Mesenchymal stem cell (in vitro differentiated cells and primary cell): ENCODE data around the gene ZNF837.
"Not testable (repeated sequence)": the region's sequence is repeated elsewhere in the genome, so short reads cannot be mapped to it uniquely, and the experiment has no call there.

Experiments used
- DNase-seq: peaks from one replicate; pipeline ENCODE4 v3.0.0-alpha.2; 2013
- H2AFZ ChIP-seq: one replicate; pipeline ENCODE4 v1.6.1; 2013; ENCODE audit warnings: low read depth, mild to moderate bottlenecking, control low read depth, inconsistent platforms, low read length, moderate library complexity
- H2AK5ac ChIP-seq: 2 replicates; pipeline ENCODE4 v1.6.1; 2013; ENCODE audit warnings: low read length, moderate library complexity, mild to moderate bottlenecking, inconsistent platforms; ENCODE audit not compliant: severe bottlenecking
- H2BK120ac ChIP-seq: one replicate; pipeline ENCODE4 v1.6.1; 2013; ENCODE audit warnings: low read depth, mild to moderate bottlenecking, inconsistent platforms, low read length, moderate library complexity
- H2BK12ac ChIP-seq, 2 experiments: one replicate each; pipeline ENCODE4 v1.6.1; 2013; ENCODE audit warnings: inconsistent platforms in 2 of 2, low read length in 2 of 2, mild to moderate bottlenecking in 2 of 2, moderate library complexity in 2 of 2, control low read depth in 1 of 2
- H2BK15ac ChIP-seq: one replicate; pipeline ENCODE4 v1.6.1; 2013; ENCODE audit warnings: mild to moderate bottlenecking, low read depth, inconsistent platforms; ENCODE audit not compliant: poor library complexity, severe bottlenecking
- H2BK5ac ChIP-seq: 2 replicates; pipeline ENCODE4 v1.6.1; 2013; ENCODE audit warnings: low read depth, mild to moderate bottlenecking, low read length, control low read depth, inconsistent platforms; ENCODE audit not compliant: poor library complexity, severe bottlenecking
- H3K14ac ChIP-seq, 2 experiments: one replicate each; pipeline ENCODE4 v1.6.1; 2013; ENCODE audit warnings: inconsistent platforms in 2 of 2, low read length in 2 of 2, control low read depth in 1 of 2, mild to moderate bottlenecking in 1 of 2, moderate library complexity in 1 of 2
- H3K18ac ChIP-seq, 2 experiments: one replicate each; pipeline ENCODE4 v1.6.1; 2013; ENCODE audit warnings: inconsistent platforms in 2 of 2, low read length in 2 of 2, control low read depth in 1 of 2, low read depth in 1 of 2, mild to moderate bottlenecking in 1 of 2
- H3K23ac ChIP-seq, 2 experiments: one replicate each; pipeline ENCODE4 v1.6.1; 2013; ENCODE audit warnings: inconsistent platforms in 2 of 2, low read length in 2 of 2, mild to moderate bottlenecking in 2 of 2, moderate library complexity in 2 of 2, control low read depth in 1 of 2
- H3K27ac ChIP-seq: 2 replicates; pipeline ENCODE4 v1.5.1; 2013; ENCODE audit warnings: mild to moderate bottlenecking, moderate library complexity, low read length, control low read depth, inconsistent platforms; ENCODE audit not compliant: poor library complexity, severe bottlenecking
- H3K27me3 ChIP-seq, 2 experiments: 2 replicates each; pipeline versions ENCODE4 v1.6.1 to v1.7.0; 2013; ENCODE audit warnings: low read length in 2 of 2, mild to moderate bottlenecking in 2 of 2, moderate library complexity in 2 of 2, control low read depth in 1 of 2, inconsistent platforms in 1 of 2; ENCODE audit not compliant: control insufficient read depth in 1 of 2, insufficient read depth in 1 of 2
- H3K36me3 ChIP-seq, 2 experiments: 2 replicates each; pipeline versions ENCODE4 v1.6.1 to v1.7.0; 2013; ENCODE audit warnings: low read length in 2 of 2, control low read depth in 1 of 2, inconsistent platforms in 1 of 2, low read depth in 1 of 2, mild to moderate bottlenecking in 1 of 2; ENCODE audit not compliant: insufficient read depth in 2 of 2, control insufficient read depth in 1 of 2
- H3K4ac ChIP-seq, 2 experiments: one replicate each; pipeline ENCODE4 v1.6.1; 2013; ENCODE audit warnings: inconsistent platforms in 2 of 2, low read length in 2 of 2, mild to moderate bottlenecking in 2 of 2, moderate library complexity in 2 of 2, control low read depth in 1 of 2, low read depth in 1 of 2
- H3K4me1 ChIP-seq: 2 replicates; pipeline ENCODE4 v1.6.1; 2013; ENCODE audit warnings: low read depth, low read length, control low read depth; ENCODE audit not compliant: control insufficient read depth, insufficient read depth
- H3K4me2 ChIP-seq: 2 replicates; pipeline ENCODE4 v1.6.1; 2013; ENCODE audit warnings: low read length, mild to moderate bottlenecking, inconsistent platforms; ENCODE audit not compliant: poor library complexity, severe bottlenecking
- H3K4me3 ChIP-seq, 2 experiments: 2 replicates each; pipeline versions ENCODE4 v1.5.1 to v1.7.0; 2013; ENCODE audit warnings: low read length in 2 of 2, mild to moderate bottlenecking in 2 of 2, control low read depth in 1 of 2, low read depth in 1 of 2; ENCODE audit not compliant: insufficient read depth in 1 of 2
- H3K79me1 ChIP-seq: replicated peaks from 2 replicates; pipeline ENCODE4 v1.6.1; 2013; ENCODE audit warnings: mild to moderate bottlenecking, control low read depth, low read length, inconsistent platforms; ENCODE audit not compliant: poor library complexity, severe bottlenecking
- H3K9ac ChIP-seq: 2 replicates; pipeline ENCODE4 v1.7.0; 2013; ENCODE audit warnings: mild to moderate bottlenecking, low read length, moderate library complexity
- H3K9me3 ChIP-seq: 2 replicates; pipeline ENCODE4 v1.7.0; 2013; ENCODE audit warnings: mild to moderate bottlenecking, low read length; ENCODE audit not compliant: control insufficient read depth
- H4K8ac ChIP-seq: one replicate; pipeline ENCODE4 v1.6.1; 2013; ENCODE audit warnings: inconsistent platforms, mild to moderate bottlenecking, low read length, moderate library complexity
- H4K91ac ChIP-seq: one replicate; pipeline ENCODE4 v1.6.1; 2013; ENCODE audit warnings: mild to moderate bottlenecking, low read length, inconsistent platforms
- WGBS: methylation state at CpG from one replicate; pipeline ENCODE4 v1.1.7; 2013; ENCODE audit warnings: mixed read lengths; 5-methylcytosine and 5-hydroxymethylcytosine counted together

Gene ZNF837

DNA sequence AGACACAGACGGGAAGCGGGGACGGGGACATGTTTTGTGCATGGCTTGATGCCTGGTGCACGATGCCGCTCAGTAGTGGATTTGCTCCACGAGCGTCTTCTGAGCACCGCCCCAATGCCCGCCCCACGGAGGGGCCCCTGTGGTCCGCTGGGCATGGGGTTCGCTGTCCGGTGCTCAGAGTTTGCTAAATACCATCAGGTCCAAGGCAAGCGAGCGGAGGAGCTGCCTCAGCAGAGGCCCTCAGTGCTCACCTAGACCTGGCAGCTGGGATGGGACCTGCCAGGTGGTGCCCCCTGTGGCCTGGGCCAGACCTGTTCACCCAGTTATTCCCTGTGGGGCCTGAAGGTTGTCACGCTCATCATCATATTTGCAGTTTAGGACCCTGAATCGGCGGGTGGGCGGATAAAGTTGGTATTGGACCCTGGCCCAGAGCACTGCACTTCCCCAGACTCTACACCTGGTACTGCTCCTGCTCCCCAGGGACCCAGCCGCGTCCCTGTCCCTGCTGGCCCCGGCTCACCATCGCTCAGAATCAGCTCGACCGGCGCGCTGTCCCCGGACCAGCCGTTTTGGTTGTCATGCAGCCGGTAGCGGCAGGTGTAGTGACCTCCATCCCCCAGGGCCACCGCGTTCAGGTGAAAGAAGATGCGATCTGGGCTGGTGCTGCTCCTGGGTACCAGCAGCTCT, 29.8 kb downstream of the ZNF837 start:
- Histone ChIP-seq H3K27me3 (peaks cover 0 to 8% of the 10 kb centered on the region in 2 experiments), H2AK5ac (no peak overlapping the region), H3K23ac (no peak overlapping the region), H3K4me3 (peak overlapping the region in 1 of 2 experiments; percentile 56), H3K4ac (no peak overlapping the region), H3K36me3 (peaks cover 13 to 50% of the 10 kb centered on the region in 2 experiments), H2BK120ac (no peak overlapping the region), H2BK15ac (no peak overlapping the region), H2BK5ac (no peak overlapping the region), H4K91ac (peak overlapping the region; percentile 47), H3K18ac (no peak overlapping the region), H3K27ac (no peak overlapping the region), H2AFZ (no peak overlapping the region), H3K14ac (no peak overlapping the region), H3K79me1 (peaks cover 33% of the 10 kb centered on the region), H3K4me2 (no peak overlapping the region), H4K8ac (no peak overlapping the region), H3K9ac (no peak overlapping the region), H3K4me1 (peaks cover 4% of the 10 kb centered on the region), H3K9me3 (no peaks in the 10 kb centered on the region), H2BK12ac (no peak overlapping the region)
- 96% methylated on average over 34 of the region's 34 CpGs for WGBS
- DNase-seq: no peak

GRCh38 chr19:58350001-58350861, 30.6 kb downstream of the ZNF837 start:
- H3K14ac ChIP-seq: no peak overlapping the region
- H3K4me1 ChIP-seq: peaks cover 8% of the 10 kb centered on the region
- no peak overlapping the region for H3K4me2 ChIP-seq
- no peak overlapping the region for H3K18ac ChIP-seq
- no peak overlapping the region for H3K27ac ChIP-seq
- no peaks in the 10 kb centered on the region for H3K9me3 ChIP-seq
- H3K9ac ChIP-seq: peak overlapping the region; percentile 6
- H3K27me3 ChIP-seq: peaks cover 0 to under 1% of the 10 kb centered on the region in 2 experiments
- DNase-seq: no peak
- H3K23ac ChIP-seq: no peak overlapping the region
- H2BK120ac ChIP-seq: no peak overlapping the region
- H3K79me1 ChIP-seq: peaks cover 33% of the 10 kb centered on the region
- no peak overlapping the region for H3K4ac ChIP-seq
- no peak overlapping the region for H4K8ac ChIP-seq
- no peak overlapping the region for H2AK5ac ChIP-seq
- H3K36me3 ChIP-seq: peaks cover 13 to 45% of the 10 kb centered on the region in 2 experiments
- H4K91ac ChIP-seq: no peak overlapping the region
- no peak overlapping the region for H2BK12ac ChIP-seq
- 97% methylated on average over 84 of the region's 84 CpGs for WGBS
- H2BK15ac ChIP-seq: no peak overlapping the region
- no peak overlapping the region for H2AFZ ChIP-seq
- H2BK5ac ChIP-seq: no peak overlapping the region
- H3K4me3 ChIP-seq: peak overlapping the region in 1 of 2 experiments; percentile 56

DNA sequence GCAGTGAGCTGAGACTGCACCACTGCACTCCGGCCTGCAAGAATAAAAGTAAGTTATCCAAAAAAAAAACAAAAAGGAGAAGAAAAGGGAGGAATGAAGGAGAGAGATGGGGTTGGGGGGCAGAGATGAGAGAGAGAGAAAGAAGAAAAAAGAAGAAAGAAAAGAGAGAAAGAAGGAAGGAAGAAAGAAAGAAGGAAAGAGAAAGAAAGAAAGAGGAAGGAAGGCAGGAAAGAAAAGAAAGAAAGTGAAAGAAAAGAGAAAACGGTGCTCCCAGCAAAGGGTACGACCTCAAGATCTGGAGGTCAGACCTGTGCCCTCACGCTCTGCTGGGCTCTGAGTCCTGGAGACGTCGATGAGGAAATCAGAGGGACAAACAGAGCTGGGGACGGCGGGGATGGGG, 31.2 kb downstream of the ZNF837 start:
- Histone ChIP-seq H2AFZ (no peak overlapping the region), H2BK15ac (no peak overlapping the region), H3K9me3 (no peaks in the 10 kb centered on the region), H2AK5ac (no peak overlapping the region), H3K4me1 (peaks cover 10% of the 10 kb centered on the region), H3K4me3 (peak overlapping the region in 1 of 2 experiments; percentile 56), H3K4me2 (no peak overlapping the region), H3K79me1 (peaks cover 33% of the 10 kb centered on the region), H3K23ac (no peak overlapping the region), H3K4ac (no peak overlapping the region), H2BK12ac (no peak overlapping the region), H2BK120ac (no peak overlapping the region), H3K9ac (peak overlapping the region; percentile 6), H3K27ac (no peak overlapping the region), H3K36me3 (peaks cover 12 to 45% of the 10 kb centered on the region in 2 experiments), H3K27me3 (no peaks in the 10 kb centered on the region), H3K14ac (no peak overlapping the region), H4K91ac (no peak overlapping the region), H4K8ac (no peak overlapping the region), H2BK5ac (no peak overlapping the region), H3K18ac (no peak overlapping the region)
- no peak for DNase-seq
- WGBS: 91% methylated on average over 8 of the region's 8 CpGs

GRCh38 chr19:58348080-58348479, 32.8 kb downstream of the ZNF837 start:
- H3K27me3 ChIP-seq, H4K8ac ChIP-seq, H3K4me1 ChIP-seq, H3K23ac ChIP-seq, H2AFZ ChIP-seq, H3K14ac ChIP-seq, DNase-seq, H2AK5ac ChIP-seq, H4K91ac ChIP-seq, H2BK15ac ChIP-seq, H3K18ac ChIP-seq, H3K9me3 ChIP-seq, H3K27ac ChIP-seq, H2BK12ac ChIP-seq, H3K4ac ChIP-seq, H2BK120ac ChIP-seq, H2BK5ac ChIP-seq: not testable (repeated sequence)
- WGBS: 23% methylated on average over 2 of the region's 12 CpGs
- peaks cover 2 to 35% of the 10 kb centered on the region in 2 experiments for H3K36me3 ChIP-seq
- peaks cover 33% of the 10 kb centered on the region for H3K79me1 ChIP-seq
- peak overlapping the region; percentile 84 for H3K4me2 ChIP-seq
- peak overlapping the region; percentile 88 to 90 for H3K4me3 ChIP-seq
- H3K9ac ChIP-seq: peak overlapping the region; percentile 87
